ENCODE data around the gene KCMF1. TPM values are rescaled to one million over a fixed set of nuclear protein-coding genes. Genes with fewer than 3 reads are reported as not detected.

KCMF1 gene
- total RNA-seq, 4 donors from 2014 or later: 35.6 to 50.8 (median 44.5) TPM

GRCh38 chr2:84963692-84964405, 7.1 kb upstream of the KCMF1 start:
- intact Hi-C loops (cut with DNase I): no loop called here
- Histone ChIP-seq H3K27ac (no peak overlapping the region), H3K9me3 (no peaks in the 10 kb centered on the region), H3K4me1 (peaks cover 0 to 51% (median 21%) of the 10 kb centered on the region in 3 donors), H3K36me3 (peaks cover 0 to 32% (median 0%) of the 10 kb centered on the region in 3 donors), H3K27me3 (no peaks in the 10 kb centered on the region), H3K4me3 (no peak overlapping the region)
- 75 to 81% methylated on average over 8 to 9 of the region's 9 CpGs for WGBS, 2 donors
- DNase-seq: no peak
- TF ChIP-seq POLR2A (IDR thresholded peaks at IDR 0.05) (no peak), CTCF (IDR thresholded peaks at IDR 0.05) (no peak)

GRCh38 chr2:84964406-84965191, 6.4 kb upstream of the KCMF1 start:
- Histone ChIP-seq H3K4me1 (peaks cover 4 to 51% (median 23%) of the 10 kb centered on the region in 3 donors), H3K36me3 (peaks cover 0 to 32% (median 0%) of the 10 kb centered on the region in 3 donors), H3K27me3 (no peaks in the 10 kb centered on the region), H3K27ac (no peak overlapping the region), H3K4me3 (no peak overlapping the region), H3K9me3 (no peaks in the 10 kb centered on the region)
- TF ChIP-seq POLR2A (IDR thresholded peaks at IDR 0.05) (no peak), CTCF (IDR thresholded peaks at IDR 0.05) (no peak)
- 85 to 88% methylated on average over 7 to 9 of the region's 9 CpGs for WGBS, 2 donors
- intact Hi-C loops (cut with DNase I): no loop called here
- DNase-seq: no peak

- intact Hi-C loops (cut with DNase I): no loop called here
- TF ChIP-seq CTCF (IDR thresholded peaks at IDR 0.05) (no peak), POLR2A (IDR thresholded peaks at IDR 0.05) (no peak)
- Histone ChIP-seq H3K27ac (no peak overlapping the region), H3K27me3 (no peaks in the 10 kb centered on the region), H3K4me3 (no peak overlapping the region), H3K36me3 (peaks cover 0 to 32% (median 0%) of the 10 kb centered on the region in 3 donors), H3K4me1 (peaks cover 7 to 50% (median 21%) of the 10 kb centered on the region in 3 donors), H3K9me3 (no peaks in the 10 kb centered on the region)
- no peak for DNase-seq
Observed at GRCh38 chr2:84965192-84965516, 5.8 kb upstream of the KCMF1 start.

- WGBS, 2 donors: 88 to 89% methylated on average over 9 of the region's 9 CpGs
- Histone ChIP-seq H3K27me3 (no peaks in the 10 kb centered on the region), H3K9me3 (no peaks in the 10 kb centered on the region), H3K4me1 (peaks cover 7 to 43% (median 20%) of the 10 kb centered on the region in 3 donors), H3K36me3 (peaks cover 0 to 32% (median 0%) of the 10 kb centered on the region in 3 donors), H3K27ac (no peak overlapping the region), H3K4me3 (no peak overlapping the region)
- DNase-seq: no peak
- intact Hi-C loops (cut with DNase I): no loop called here
- TF ChIP-seq CTCF (IDR thresholded peaks at IDR 0.05): no peak
Observed at GRCh38 chr2:84965827-84966226, 5.1 kb upstream of the KCMF1 start.

- no peak for DNase-seq
- Histone ChIP-seq H3K27me3 (no peaks in the 10 kb centered on the region), H3K4me1 (peaks cover 7 to 42% (median 20%) of the 10 kb centered on the region in 3 donors), H3K9me3 (no peaks in the 10 kb centered on the region), H3K4me3 (no peak overlapping the region), H3K36me3 (peaks cover 0 to 32% (median 0%) of the 10 kb centered on the region in 3 donors), H3K27ac (no peak overlapping the region)
- intact Hi-C loops (cut with DNase I): no loop called here
- TF ChIP-seq POLR2A (IDR thresholded peaks at IDR 0.05) (no peak), CTCF (IDR thresholded peaks at IDR 0.05) (no peak)
- 85 to 93% methylated on average over 7 of the region's 7 CpGs for WGBS, 2 donors
Observed at GRCh38 chr2:84966731-84967130, 4.2 kb upstream of the KCMF1 start.
